ENCODE data around the gene TAF13.

Gene TAF13

GRCh38 chr1:109075531-109076490 lies at the start of gene TAF13:
Gene TAF13 (minus strand): TSS chr1:109076003. CDS start chr1:109075947, 56 bp downstream.
- DNase-seq (ENCODE audit: low read depth): peak; percentile 78

GRCh38 chr1:109120356-109120755 lies 44.6 kb upstream of the TAF13 start:
- DNase-seq (ENCODE audit: low read depth): no peak

GRCh38 chr1:109118089-109118488 lies 42.3 kb upstream of the TAF13 start:
- DNase-seq (ENCODE audit: low read depth): no peak

- DNase-seq (ENCODE audit: low read depth): no peak
These were observed 40.5 kb upstream of the TAF13 start for GRCh38 chr1:109116286-109116685.

- no peak for DNase-seq (ENCODE audit: low read depth)
These were observed 39.9 kb upstream of the TAF13 start for GRCh38 chr1:109115685-109116084.

GRCh38 chr1:109114342-109114674 lies 38.5 kb upstream of the TAF13 start:
- DNase-seq (ENCODE audit: low read depth): no peak

- no peak for DNase-seq (ENCODE audit: low read depth)
These were observed 38.0 kb upstream of the TAF13 start, which contains the start of gene ELAPOR1 for GRCh38 chr1:109113590-109114341. Gene ELAPOR1 (plus strand): TSS chr1:109114115. CDS start chr1:109114184, 69 bp downstream.

GRCh38 chr1:109112652-109113285 lies 37.0 kb upstream of the TAF13 start:
- DNase-seq (ENCODE audit: low read depth): no peak

GRCh38 chr1:109112056-109112651 lies 36.4 kb upstream of the TAF13 start:
- DNase-seq (ENCODE audit: low read depth): no peak

GRCh38 chr1:109111386-109112055 lies 35.7 kb upstream of the TAF13 start:
- DNase-seq (ENCODE audit: low read depth): no peak

- DNase-seq (ENCODE audit: low read depth): no peak
These were observed 34.1 kb upstream of the TAF13 start for GRCh38 chr1:109109906-109110305.

- no peak for DNase-seq (ENCODE audit: low read depth)
These were observed 32.0 kb upstream of the TAF13 start for GRCh38 chr1:109107785-109108184.

GRCh38 chr1:109105881-109106280 lies 30.1 kb upstream of the TAF13 start:
- DNase-seq (ENCODE audit: low read depth): no peak

- DNase-seq (ENCODE audit: low read depth): no peak
These were observed 28.8 kb upstream of the TAF13 start for GRCh38 chr1:109104364-109105151.

GRCh38 chr1:109099938-109100773 lies 24.4 kb upstream of the TAF13 start:
- peak; percentile 83 for DNase-seq (ENCODE audit: low read depth)

GRCh38 chr1:109096120-109096519 lies 20.3 kb upstream of the TAF13 start:
- no peak for DNase-seq (ENCODE audit: low read depth)

- DNase-seq (ENCODE audit: low read depth): no peak
These were observed 19.8 kb upstream of the TAF13 start for GRCh38 chr1:109095631-109096030.

- no peak for DNase-seq (ENCODE audit: low read depth)
These were observed 19.1 kb upstream of the TAF13 start for GRCh38 chr1:109094871-109095270.

GRCh38 chr1:109094377-109094803 lies 18.6 kb upstream of the TAF13 start:
- no peak for DNase-seq (ENCODE audit: low read depth)

- no peak for DNase-seq (ENCODE audit: low read depth)
These were observed 16.0 kb upstream of the TAF13 start for GRCh38 chr1:109091839-109092193.

Measured in HS-5 (cell line).